ENCODE data around the gene PPM1D. TPM values are rescaled to one million over a fixed set of nuclear protein-coding genes. Genes with fewer than 3 reads are reported as not detected.
A peak's percentile ranks its signal among the peaks of the same experiment; 100 is the strongest.

PPM1D gene
- total RNA-seq, 4 donors from 2014 or later = 7.0 to 13.0 (median 11.9) TPM

GRCh38 chr17:60639019-60639330 is 39.0 kb downstream of the PPM1D start:
- WGBS = 88% methylated on average over 4 of the region's 4 CpGs
- H3K36me3 ChIP-seq = peaks cover 26% of the 10 kb centered on the region

GRCh38 chr17:60640503-60640902 is 40.5 kb downstream of the PPM1D start:
- no peak for DNase-seq (ENCODE audit: low spot score in 2 of 2)
- Histone ChIP-seq H3K4me3 (no peak overlapping the region), H3K36me3 (peaks cover 12% of the 10 kb centered on the region), H3K9me3 (no peaks in the 10 kb centered on the region), H3K27me3 (no peaks in the 10 kb centered on the region), H3K27ac (no peak overlapping the region), H3K4me1 (peaks cover 8% of the 10 kb centered on the region)
- TF ChIP-seq CTCF (IDR thresholded peaks at IDR 0.05) (peak in 1 of 2 donors; percentile 14), POLR2A (IDR thresholded peaks at IDR 0.05) (no peak)
- 73% methylated on average over 2 of the region's 2 CpGs for WGBS

More at GRCh38 chr17:60639019-60639330, 39.0 kb downstream of the PPM1D start:
- no peak for TF ChIP-seq EP300 (IDR thresholded peaks at IDR 0.05)
- TF ChIP-seq POLR2A (IDR thresholded peaks at IDR 0.05) = no peak
- TF ChIP-seq POLR2AphosphoS5 (IDR thresholded peaks at IDR 0.05) = no peak
- TF ChIP-seq CTCF (IDR thresholded peaks at IDR 0.05) = no peak
- Histone ChIP-seq H3K4me1 (peaks cover 8% of the 10 kb centered on the region), H3K27me3 (no peaks in the 10 kb centered on the region), H3K9me3 (no peaks in the 10 kb centered on the region), H3K4me3 (no peak overlapping the region), H3K27ac (no peak overlapping the region)
- no peak for DNase-seq (ENCODE audit: low spot score in 2 of 2)

GRCh38 chr17:60641126-60641525 is 41.1 kb downstream of the PPM1D start:
- H3K36me3 ChIP-seq = peaks cover 6% of the 10 kb centered on the region
- no peaks in the 10 kb centered on the region for H3K9me3 ChIP-seq
- 78% methylated on average over 3 of the region's 3 CpGs for WGBS
- no peaks in the 10 kb centered on the region for H3K27me3 ChIP-seq
- TF ChIP-seq EP300 (IDR thresholded peaks at IDR 0.05) = no peak
- TF ChIP-seq POLR2AphosphoS5 (IDR thresholded peaks at IDR 0.05) = no peak
- TF ChIP-seq CTCF (IDR thresholded peaks at IDR 0.05) = no peak
- TF ChIP-seq POLR2A (IDR thresholded peaks at IDR 0.05) = no peak
- no peak overlapping the region for H3K4me3 ChIP-seq
- H3K27ac ChIP-seq = no peak overlapping the region
- no peak for DNase-seq (ENCODE audit: low spot score in 2 of 2)
- peaks cover 8% of the 10 kb centered on the region for H3K4me1 ChIP-seq

- H3K9me3 ChIP-seq = no peaks in the 10 kb centered on the region
- WGBS = 33% methylated on average over 1 of the region's 1 CpG
- H3K4me1 ChIP-seq = peaks cover 8% of the 10 kb centered on the region
- H3K36me3 ChIP-seq = no peaks in the 10 kb centered on the region
- no peak for TF ChIP-seq POLR2AphosphoS5 (IDR thresholded peaks at IDR 0.05)
- TF ChIP-seq CTCF (IDR thresholded peaks at IDR 0.05) = peak in 1 of 2 donors; percentile 20
- no peak for TF ChIP-seq EP300 (IDR thresholded peaks at IDR 0.05)
- no peak for DNase-seq (ENCODE audit: low spot score in 2 of 2)
- H3K27me3 ChIP-seq = no peaks in the 10 kb centered on the region
- no peak overlapping the region for H3K27ac ChIP-seq
- H3K4me3 ChIP-seq = no peak overlapping the region
Measured at GRCh38 chr17:60641810-60642220, 41.8 kb downstream of the PPM1D start.

GRCh38 chr17:60645918-60646523 is 46.0 kb downstream of the PPM1D start:
- Histone ChIP-seq H3K36me3 (peaks cover 31% of the 10 kb centered on the region), H3K27me3 (no peaks in the 10 kb centered on the region), H3K27ac (no peak overlapping the region), H3K4me3 (no peak overlapping the region), H3K9me3 (no peaks in the 10 kb centered on the region), H3K4me1 (peaks cover 8% of the 10 kb centered on the region)
- no peak for DNase-seq (ENCODE audit: low spot score in 2 of 2)
- no peak for TF ChIP-seq EP300 (IDR thresholded peaks at IDR 0.05)
- TF ChIP-seq CTCF (IDR thresholded peaks at IDR 0.05) = no peak
- no peak for TF ChIP-seq POLR2AphosphoS5 (IDR thresholded peaks at IDR 0.05)
- TF ChIP-seq POLR2A (IDR thresholded peaks at IDR 0.05) = no peak
- 95% methylated on average over 3 of the region's 3 CpGs for WGBS

Measured in suprapubic skin (tissue), 4 donors.